ENCODE results near the gene PBX1. TPM values are rescaled to one million over a fixed set of nuclear protein-coding genes. Genes with fewer than 3 reads are reported as not detected.

Gene PBX1
- total and polyA plus RNA-seq, 2 donors (not counting 3 experiments of a cell fraction or from before 2014, with no cell fraction given) = 10.7 to 24.1 TPM

- BruUV-seq (replicated peaks) = no TSS peak
- Histone ChIP-seq H3K9me1 (replicated peaks; ENCODE audit: control insufficient read depth, extremely low read depth, insufficient read depth, low read length) (no peaks in the 10 kb centered on the region), H3K36me3 (ENCODE audit: control insufficient read depth in 2 of 2, extremely low read depth in 1 of 2, insufficient read depth in 2 of 2, low read length in 2 of 2) (no peaks in the 10 kb centered on the region), H3K27me3 (ENCODE audit: control insufficient read depth in 2 of 2, insufficient read depth in 2 of 2, low read length in 2 of 2) (no peaks in the 10 kb centered on the region), H3K27ac (ENCODE audit: insufficient read depth, low read depth, low read length) (peak overlapping the region; percentile 23), H3K9me3 (replicated peaks; ENCODE audit: control insufficient read depth, insufficient read depth, low read length) (no peaks in the 10 kb centered on the region), H2AFZ (ENCODE audit: low read depth, low read length) (peak overlapping the region; percentile 99), H3K4me2 (ENCODE audit: insufficient read depth, low read length) (peak overlapping the region; percentile 100), H3K4me1 (ENCODE audit: control insufficient read depth, extremely low read depth, insufficient read depth, low read length) (peaks cover 46% of the 10 kb centered on the region), H3K79me2 (ENCODE audit: control insufficient read depth, insufficient read depth, low read length) (no peaks in the 10 kb centered on the region), H3K9ac (replicated peaks; ENCODE audit: extremely low read depth, insufficient read depth, low read length) (peak overlapping the region; percentile 86), H4K20me1 (replicated peaks; ENCODE audit: control insufficient read depth, extremely low read depth, insufficient read depth, low read length) (no peaks in the 10 kb centered on the region), H3K4me3 (replicated peaks in 1 of 3; ENCODE audit: insufficient read depth in 1 of 3, low read depth in 1 of 3, low read length in 3 of 3) (peak overlapping the region; percentile 88 to 99 (median 99))
- FAIRE-seq = no peak
- ChIA-PET POLR2A (no interaction called here), CTCF (no interaction called here)
- dilution Hi-C loops (cut with MboI; ENCODE audit: extremely low pct_ligation_motif_present, low sequenced_read_pairs) (no loop called here), intact Hi-C loops (cut with micrococcal nuclease) (no loop called here)
- TF ChIP-seq MAX (IDR thresholded peaks at IDR 0.05; ENCODE audit: insufficient read depth, insufficient read length) (no peak), JUN (IDR thresholded peaks at IDR 0.05; ENCODE audit: borderline replicate concordance, insufficient read depth, insufficient read length, low read depth) (no peak), MYC (IDR thresholded peaks at IDR 0.05; ENCODE audit: low read depth, low read length) (no peak), EZH2 (IDR thresholded peaks at IDR 0.05; ENCODE audit: borderline replicate concordance, low read depth, low read length, severe bottlenecking) (no peak), GATA2 (IDR thresholded peaks at IDR 0.05; ENCODE audit: insufficient read depth, insufficient read length, low read depth, low read length) (no peak), POLR2A (IDR thresholded peaks at IDR 0.05; ENCODE audit: low read depth, low read length) (no peak), CTCF (IDR thresholded peaks at IDR 0.05; ENCODE audit: extremely low read depth in 1 of 2, insufficient read depth in 1 of 2, low read depth in 1 of 2, low read length in 2 of 2) (no peak), FOS (IDR thresholded peaks at IDR 0.05; ENCODE audit: borderline replicate concordance, insufficient read depth, low read length) (no peak), POLR2AphosphoS5 (IDR thresholded peaks at IDR 0.05; ENCODE audit: insufficient read depth, low read depth, low read length) (no peak)
- peak; percentile 28 for DNase-seq (ENCODE audit: low read depth, low spot score)
Measured at GRCh38 chr1:164561472-164561871, 2.5 kb downstream of the PBX1 start.
